Ovary (tissue), 3 donors: Measurements from ENCODE around the gene ALKBH6.

Experiments
- CTCF ChIP-seq, 3 donors: fragments of 450-650 bp in 2 of 3; fragments of 200-600 bp in 1 of 3; IDR thresholded peaks; one replicate each; pipeline versions ENCODE4 v1.5.1 to v1.8.0; 2016 to 2022; ENCODE audit warnings: antibody characterized with exemption in 3 of 3, mild to moderate bottlenecking in 1 of 3
- EP300 ChIP-seq: sonication (generic); formaldehyde crosslinking; IDR thresholded peaks from one replicate; pipeline ENCODE4 v1.6.1; 2017; ENCODE audit warnings: antibody characterized with exemption
- POLR2A ChIP-seq: fragments of 450-650 bp; IDR thresholded peaks from one replicate; pipeline ENCODE4 v1.6.1; 2017; ENCODE audit warnings: antibody characterized with exemption, mild to moderate bottlenecking, moderate library complexity
- donor health status: DM: no; HTN: no; CAD: no.

- TF ChIP-seq CTCF (IDR thresholded peaks at IDR 0.05) (no peak), EP300 (no peak), POLR2A (no peak)
Observed at GRCh38 chr19:35986111-35986510, 27.9 kb downstream of the ALKBH6 start.
